ENCODE results near the gene DACT3.

Gene DACT3

DNA sequence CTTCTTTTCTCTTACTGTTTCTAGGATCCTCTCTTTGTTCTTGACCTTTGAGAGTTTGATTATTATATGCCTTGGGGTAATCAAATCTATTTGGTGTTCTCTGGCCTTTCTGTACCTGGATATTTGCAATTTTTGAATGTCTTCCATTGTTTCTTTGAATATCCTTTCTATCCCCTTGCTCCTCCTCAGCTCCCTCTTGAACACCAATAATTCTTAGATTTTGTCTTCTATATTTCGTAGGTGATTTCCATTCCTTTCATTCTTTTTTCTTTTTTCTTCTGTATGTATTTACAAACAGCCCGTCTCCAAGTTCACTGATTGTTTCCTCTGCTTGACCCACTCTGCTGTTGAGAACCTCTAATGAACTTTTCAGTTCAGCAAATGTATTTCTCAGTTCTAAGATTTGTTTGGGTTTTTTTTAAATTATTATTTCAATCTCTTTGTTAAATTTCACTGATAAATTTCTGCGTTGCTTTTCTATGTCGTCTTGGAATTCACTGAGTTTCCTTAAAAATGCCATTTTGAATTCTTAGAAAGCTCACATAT is 62.5 kb downstream of the DACT3 start:
- H3K27me3 Mint-ChIP-seq: peaks cover 38% of the 10 kb centered on the region
- no peak overlapping the region for H3K27ac Mint-ChIP-seq
- DNase-seq: no peak
- H3K4me1 Mint-ChIP-seq: peaks cover 29% of the 10 kb centered on the region
- CTCF ChIA-PET: interaction anchor here (0.9 kb wide), 1 partner anchor 16 kb away, joined by 4 read pairs; no protein-coding TSS in a partner anchor
- H3K4me3 Mint-ChIP-seq: no peak overlapping the region
- H3K9me3 Mint-ChIP-seq: peaks cover 19% of the 10 kb centered on the region
- H3K36me3 Mint-ChIP-seq: peaks cover 29% of the 10 kb centered on the region

Measured in activated naive CD4-positive, alpha-beta T cell treated with anti-CD3 and anti-CD28 coated beads, Interleukin-2, amount 10 ng/mL, durations not matched to agents 7 days and 5 days (primary cell).